GM19099 (cell line): ENCODE data around the gene STX18.

Source experiments
- POLR2A ChIP-seq: IDR thresholded peaks from 3 replicates; pipeline ENCODE4 v1.6.1; 2011; ENCODE audit warnings: low read depth; ENCODE audit not compliant: insufficient read length; ENCODE audit errors: extremely low read depth

Gene STX18

DNA sequence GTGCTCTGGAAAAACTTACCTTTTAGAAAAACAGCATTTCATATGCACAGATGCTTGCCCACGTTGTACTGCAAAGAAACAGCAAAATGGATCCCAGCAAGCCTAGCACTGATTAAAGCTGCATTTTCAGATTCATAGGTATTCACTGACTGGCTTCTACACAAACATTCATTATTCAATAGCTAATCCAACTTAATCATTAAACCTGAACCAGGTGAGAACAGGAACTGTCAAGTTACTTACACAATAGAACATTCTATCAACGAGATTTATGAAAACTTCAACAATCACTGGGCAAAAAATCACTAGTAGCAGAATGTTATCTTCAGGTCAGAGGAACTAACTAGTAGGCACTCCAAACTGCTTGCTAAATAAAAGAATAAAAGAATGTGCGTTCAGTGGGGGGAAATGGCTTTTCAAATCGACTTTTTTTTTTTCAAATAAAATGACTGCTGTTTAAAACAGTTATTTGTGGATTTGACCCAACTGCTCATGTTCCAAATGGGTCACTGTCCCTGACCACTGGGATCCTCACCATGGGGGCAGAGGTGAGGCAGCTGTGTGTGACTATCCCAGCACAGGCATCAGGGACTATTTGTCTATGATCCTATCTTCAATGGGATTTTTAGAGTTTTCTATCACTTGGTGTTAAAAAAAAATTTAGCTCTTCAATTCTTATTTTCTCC is 42.3 kb downstream of the STX18 start:
- no peak for TF ChIP-seq POLR2A

GRCh38 chr4:4496592-4497372 is 45.1 kb downstream of the STX18 start:
- TF ChIP-seq POLR2A, result no peak

DNA sequence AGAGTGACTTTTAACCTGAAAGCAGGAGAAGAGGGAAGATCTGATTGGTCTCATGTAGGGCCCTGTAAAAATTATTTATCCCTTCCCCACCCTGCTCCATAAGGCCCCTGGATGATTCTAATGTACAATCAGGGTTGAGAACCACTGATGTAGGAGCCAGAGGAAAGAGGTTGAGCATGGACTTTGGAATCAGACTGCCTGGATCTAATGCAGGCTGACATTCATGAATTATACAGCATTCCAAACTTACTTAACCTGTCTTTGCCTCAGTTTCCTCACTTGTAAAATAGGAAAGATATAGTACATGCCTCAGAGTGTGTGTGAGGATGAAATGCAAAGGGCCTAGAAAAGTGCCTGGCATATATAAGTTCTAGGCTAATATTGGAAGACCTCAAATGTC is 47.0 kb downstream of the STX18 start:
- no peak for TF ChIP-seq POLR2A

DNA sequence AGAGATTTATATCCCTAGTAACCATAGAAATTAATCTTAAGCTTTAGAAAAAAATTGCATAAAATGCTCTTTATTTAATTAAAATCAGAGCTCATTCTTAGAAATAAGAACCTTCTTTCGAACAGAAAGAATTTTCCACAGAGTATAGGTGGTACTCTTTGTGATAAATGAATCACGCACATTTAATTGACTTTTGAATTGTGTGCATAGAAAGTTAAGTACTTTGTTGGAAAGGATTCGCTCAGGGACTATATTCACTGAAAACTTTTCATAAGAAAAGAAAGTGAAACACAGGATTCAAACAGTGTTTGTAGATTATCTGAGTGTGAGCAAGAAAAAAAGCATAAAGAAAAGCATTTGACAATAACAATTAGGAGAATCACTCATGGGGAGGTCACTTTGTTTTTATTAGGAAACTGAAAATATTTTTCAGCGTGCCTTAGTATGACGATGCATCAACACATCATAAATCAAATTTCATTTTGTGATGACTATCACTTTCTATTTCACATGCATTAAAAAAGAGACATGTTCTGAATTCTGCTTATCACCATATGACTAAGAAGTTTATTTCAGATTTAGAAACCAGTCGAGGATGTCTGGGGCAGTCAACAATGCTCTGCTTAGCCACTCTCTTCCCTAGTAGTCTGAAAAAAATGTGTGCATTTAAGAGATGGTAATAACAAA is 49.5 kb downstream of the STX18 start:
- TF ChIP-seq POLR2A, result no peak

DNA sequence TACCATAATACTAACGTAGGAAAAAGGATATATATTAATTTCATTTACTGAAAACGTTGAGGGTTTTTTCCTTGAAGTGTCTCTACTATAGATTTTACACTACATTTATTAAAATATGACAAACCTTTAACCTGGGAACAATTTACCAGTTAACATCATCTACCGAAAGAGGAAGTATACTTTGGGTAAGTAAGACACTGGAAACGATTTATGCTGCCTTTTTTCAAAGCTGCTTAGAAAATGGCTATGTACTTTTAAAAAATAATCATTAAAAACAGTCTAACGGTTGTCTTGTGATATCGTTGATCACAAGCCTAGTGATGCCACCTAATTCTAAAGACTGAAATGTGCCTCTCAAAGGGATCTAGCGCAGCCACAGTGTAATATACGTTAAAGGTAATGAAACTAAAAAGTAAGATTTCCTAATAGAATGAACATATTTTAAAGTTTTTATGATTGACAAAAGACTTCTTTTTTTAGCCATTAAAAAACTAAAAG is 50.4 kb downstream of the STX18 start:
- TF ChIP-seq POLR2A, result no peak

- no peak for TF ChIP-seq POLR2A
Observed at GRCh38 chr4:4490816-4491215, 51.0 kb downstream of the STX18 start.

DNA sequence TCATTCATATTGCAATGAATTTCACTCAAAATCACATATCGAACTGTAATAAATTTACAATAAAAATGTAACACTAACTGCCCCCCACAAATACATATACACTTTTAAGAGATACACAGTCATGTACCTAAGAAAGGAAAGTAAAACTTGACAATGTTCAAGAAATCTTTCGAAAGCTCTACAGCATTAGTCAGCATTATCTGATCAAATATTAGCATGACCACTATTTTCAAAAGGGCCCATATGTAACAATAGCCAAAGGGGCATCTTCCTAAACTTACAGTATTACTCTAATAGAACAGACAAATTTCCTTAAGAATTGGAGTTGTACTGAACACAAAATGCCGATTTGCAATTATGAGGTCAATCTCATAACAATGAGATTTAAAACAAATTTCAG is 51.8 kb downstream of the STX18 start:
- TF ChIP-seq POLR2A, result no peak

GRCh38 chr4:4488405-4489404 is 53.1 kb downstream of the STX18 start:
- no peak for TF ChIP-seq POLR2A

GRCh38 chr4:4486969-4487368 is 54.9 kb downstream of the STX18 start:
- no peak for TF ChIP-seq POLR2A

GRCh38 chr4:4485806-4486205 is 56.0 kb downstream of the STX18 start:
- no peak for TF ChIP-seq POLR2A

DNA sequence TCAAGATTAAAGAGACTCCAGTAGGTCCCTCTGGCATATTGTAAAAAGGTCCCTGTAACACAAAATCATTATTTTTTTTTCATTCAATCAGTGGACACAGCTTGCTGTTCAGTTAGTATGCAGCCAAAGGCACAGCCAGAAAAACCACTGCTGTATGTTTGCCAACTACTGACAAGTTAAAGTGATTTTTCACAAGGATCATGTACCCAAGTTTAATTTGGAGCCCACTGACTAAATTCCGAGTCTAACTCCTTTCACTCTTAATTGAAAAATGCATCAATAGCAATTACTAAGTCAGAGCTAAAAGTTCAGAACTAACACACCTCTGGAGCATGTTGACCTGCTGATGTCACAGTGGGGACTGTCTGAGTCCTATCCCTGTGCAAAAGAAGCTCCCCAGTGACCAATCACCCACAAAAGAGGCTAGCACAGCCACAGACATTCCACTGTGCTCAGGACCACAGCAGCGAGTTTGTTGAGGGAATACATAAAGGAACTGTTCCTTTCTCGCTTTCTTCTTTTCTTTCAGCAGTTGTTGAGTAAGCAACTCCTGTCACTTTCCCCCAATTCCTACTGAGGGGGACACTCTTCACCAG is 60.4 kb downstream of the STX18 start:
- TF ChIP-seq POLR2A, result no peak

DNA sequence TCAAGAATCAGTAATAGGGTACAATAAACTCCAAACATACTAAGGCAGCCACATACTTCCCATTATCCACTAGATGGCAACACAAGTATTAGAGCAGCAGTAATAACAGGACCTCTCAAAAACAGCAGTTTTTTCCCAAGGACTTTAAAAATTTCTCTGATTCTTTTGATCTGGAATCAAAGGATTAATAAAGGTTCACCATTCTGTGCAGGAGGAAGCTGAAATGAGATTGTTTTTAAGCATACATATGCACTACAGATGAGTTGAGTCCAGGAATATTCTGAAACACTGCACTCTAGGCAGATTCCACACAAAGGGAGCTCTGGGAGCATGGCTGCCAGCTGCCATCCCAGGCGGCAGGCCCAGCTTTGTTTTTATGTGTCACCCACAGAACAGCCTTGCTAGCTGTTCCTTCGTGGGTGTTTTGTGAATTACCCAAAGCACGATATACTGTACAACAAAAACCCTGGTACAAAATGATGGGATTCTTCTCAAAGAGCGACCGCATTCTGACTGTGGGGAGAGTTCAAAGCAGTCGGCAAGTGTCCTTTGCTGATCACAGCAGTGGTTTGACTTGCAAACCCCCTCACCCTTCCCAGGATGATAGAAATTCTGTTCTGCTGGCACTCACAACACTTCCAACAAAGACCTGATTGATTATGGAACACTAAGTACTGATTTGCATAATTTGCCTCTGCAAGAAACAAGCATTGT is 61.0 kb downstream of the STX18 start:
- TF ChIP-seq POLR2A, result no peak

GRCh38 chr4:4480205-4480604 is 61.6 kb downstream of the STX18 start:
- no peak for TF ChIP-seq POLR2A

DNA sequence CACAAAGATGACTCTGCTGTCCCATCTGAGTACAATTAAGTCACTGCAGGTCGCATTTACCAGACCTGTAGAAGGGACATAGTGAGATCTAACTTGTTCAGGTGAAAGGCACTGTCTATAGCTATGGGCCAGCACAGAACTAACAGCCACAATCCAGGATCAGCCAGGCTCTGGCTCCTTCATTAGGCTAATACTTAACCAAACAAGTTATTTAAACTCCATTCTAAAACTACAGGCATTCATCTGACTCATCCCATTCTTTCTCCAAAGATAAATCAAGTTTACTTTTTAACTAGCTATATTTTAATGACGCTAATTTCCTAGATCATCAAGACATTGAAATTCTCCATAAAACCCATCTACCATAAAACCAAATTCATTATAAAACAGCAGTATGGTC is 62.5 kb downstream of the STX18 start:
- TF ChIP-seq POLR2A, result no peak

GRCh38 chr4:4477796-4478195 is 64.1 kb downstream of the STX18 start:
- TF ChIP-seq POLR2A, result no peak
